ENCODE measurements around the gene ANGPTL8. TPM values are rescaled to one million over a fixed set of nuclear protein-coding genes. Genes with fewer than 3 reads are reported as not detected.
A peak's percentile ranks its signal among the peaks of the same experiment; 100 is the strongest.

Gene ANGPTL8
- total RNA-seq, 6 experiments from 2014 or later = 56.7 to 287 (median 140) TPM

- H3K9me3 ChIP-seq = no peaks in the 10 kb centered on the region
- TF ChIP-seq POLR2A (IDR thresholded peaks at IDR 0.05) (no peak), CTCF (IDR thresholded peaks at IDR 0.05) (no peak)
- H3K27me3 ChIP-seq = no peaks in the 10 kb centered on the region
- peak; percentile 10 to 36 (median 22) for ATAC-seq
- intact Hi-C loops (cut with DNase I) = no loop called here
- peaks cover 0 to 25% (median 8%) of the 10 kb centered on the region in 4 donors for H3K4me1 ChIP-seq
- DNase-seq = peak in 1 of 3 donors; percentile 63
- 6% methylated on average over 24 of the region's 47 CpGs for WGBS (ENCODE audit: insufficient coverage, low coverage, low lambda C conversion rate, missing lambda C conversion rate)
- H3K36me3 ChIP-seq = peaks cover 0 to 13% (median 2%) of the 10 kb centered on the region in 4 donors
- H3K4me3 ChIP-seq = peak overlapping the region; percentile 58 to 64 (median 62)
- peak overlapping the region; percentile 72 to 85 (median 72) for H3K27ac ChIP-seq
These were observed 42.8 kb upstream of the ANGPTL8 start for GRCh38 chr19:11196406-11197287.

GRCh38 chr19:11197291-11198174 is 41.9 kb upstream of the ANGPTL8 start, which contains the start of gene KANK2:
TSS of gene KANK2 (minus strand) at chr19:11197545. CDS start at chr19:11194511, 3,034 bp downstream.
- Histone ChIP-seq H3K27me3 (no peaks in the 10 kb centered on the region), H3K4me3 (peak within 1 kb of the TSS; percentile 58 to 64 (median 62)), H3K9me3 (no peaks in the 10 kb centered on the region), H3K36me3 (peaks cover 0 to 13% (median 2%) of the 10 kb centered on the region in 4 donors), H3K4me1 (peaks cover 0 to 25% (median 8%) of the 10 kb centered on the region in 4 donors), H3K27ac (peak within 1 kb of the TSS; percentile 72 to 85 (median 72))
- TF ChIP-seq CTCF (IDR thresholded peaks at IDR 0.05) (peak in 2 of 4 donors; percentile 23 to 26), POLR2A (IDR thresholded peaks at IDR 0.05) (peak; percentile 78)
- DNase-seq (peak; percentile 91 to 93 (median 92)), ATAC-seq (peak; percentile 83 to 93 (median 86))
- intact Hi-C loops (cut with DNase I) = no loop called here
- 2% methylated on average over 4 of the region's 78 CpGs for WGBS (ENCODE audit: insufficient coverage, low coverage, low lambda C conversion rate, missing lambda C conversion rate)

- Histone ChIP-seq H3K4me1 (peaks cover 0 to 25% (median 8%) of the 10 kb centered on the region in 4 donors), H3K36me3 (peaks cover 0 to 8% (median under 1%) of the 10 kb centered on the region in 4 donors), H3K27ac (peak overlapping the region; percentile 72 to 85 (median 72)), H3K9me3 (no peaks in the 10 kb centered on the region), H3K4me3 (peak overlapping the region in 2 of 3 donors; percentile 58 to 64), H3K27me3 (no peaks in the 10 kb centered on the region)
- DNase-seq = no peak
- WGBS (ENCODE audit: insufficient coverage, low coverage, low lambda C conversion rate, missing lambda C conversion rate) = 46% methylated on average over 5 of the region's 7 CpGs
- TF ChIP-seq POLR2A (IDR thresholded peaks at IDR 0.05) = no peak
- TF ChIP-seq CTCF (IDR thresholded peaks at IDR 0.05) = no peak
- no peak for ATAC-seq
- intact Hi-C loops (cut with DNase I) = no loop called here
These were observed 41.3 kb upstream of the ANGPTL8 start for GRCh38 chr19:11198175-11198534.

GRCh38 chr19:11198769-11199424 is 40.5 kb upstream of the ANGPTL8 start:
- TF ChIP-seq POLR2A (IDR thresholded peaks at IDR 0.05) (no peak), CTCF (IDR thresholded peaks at IDR 0.05) (no peak)
- intact Hi-C loops (cut with DNase I) = no loop called here

More at GRCh38 chr19:11198769-11199424, 40.5 kb upstream of the ANGPTL8 start:
- no peak for DNase-seq
- H3K36me3 ChIP-seq = peaks cover 0 to under 1% (median 0%) of the 10 kb centered on the region in 4 donors
- ATAC-seq = peak in 1 of 4 donors; percentile 3
- H3K27ac ChIP-seq = peak overlapping the region in 2 of 3 donors; percentile 72 to 85
- H3K4me3 ChIP-seq = no peak overlapping the region
- H3K9me3 ChIP-seq = no peaks in the 10 kb centered on the region
- H3K27me3 ChIP-seq = no peaks in the 10 kb centered on the region
- H3K4me1 ChIP-seq = peaks cover 0 to 29% (median 9%) of the 10 kb centered on the region in 4 donors
- 27% methylated on average over 6 of the region's 7 CpGs for WGBS (ENCODE audit: insufficient coverage, low coverage, low lambda C conversion rate, missing lambda C conversion rate)
